Transverse colon (tissue), 1 donor: Measurements from ENCODE around the gene VPS4B.

ENCODE experiments used
- EP300 ChIP-seq: sonication (generic); formaldehyde crosslinking; IDR thresholded peaks from one replicate; pipeline ENCODE4 v1.6.1; 2017; ENCODE audit warnings: antibody characterized with exemption, low read depth
- POLR2A ChIP-seq: fragments of 450-650 bp; IDR thresholded peaks from one replicate; pipeline ENCODE4 v1.6.1; 2016; ENCODE audit warnings: antibody characterized with exemption, mild to moderate bottlenecking, moderate library complexity

- no peak for TF ChIP-seq POLR2A
- no peak for TF ChIP-seq EP300
Measured at GRCh38 chr18:63464434-63464833, 42.2 kb upstream of the VPS4B start.
